GM23248 (cell line): Measurements from ENCODE around the gene SPOP. TPM values are rescaled to one million over a fixed set of nuclear protein-coding genes. Genes with fewer than 3 reads are reported as not detected.

ENCODE experiments used
- DNase-seq: peaks from one replicate; pipeline ENCODE4 v3.0.0-alpha.2; 2015
- H2AFZ ChIP-seq: fragments of 200-600 bp; sonication (generic); 2 replicates; pipeline ENCODE4 v1.6.1; 2016; ENCODE audit warnings: antibody characterized with exemption
- H3F3A ChIP-seq: fragments of 200-600 bp; sonication (generic); 2 replicates; pipeline ENCODE4 v1.6.1; 2016; ENCODE audit warnings: mild to moderate bottlenecking, antibody characterized with exemption, mixed run types; ENCODE audit not compliant: insufficient read depth
- H3K27ac ChIP-seq: fragments of 200-600 bp; sonication (generic); 2 replicates; pipeline ENCODE4 v1.5.1; 2016; ENCODE audit warnings: mild to moderate bottlenecking
- H3K27me3 ChIP-seq: fragments of 200-600 bp; sonication (generic); replicated peaks from 2 replicates; pipeline ENCODE4 v1.6.1; 2016; ENCODE audit warnings: mild to moderate bottlenecking; ENCODE audit not compliant: insufficient read depth
- H3K36me3 ChIP-seq: fragments of 200-600 bp; sonication (generic); 2 replicates; pipeline ENCODE4 v1.6.1; 2016; ENCODE audit warnings: low read depth, mild to moderate bottlenecking
- H3K4me1 ChIP-seq: fragments of 200-600 bp; sonication (generic); 2 replicates; pipeline ENCODE4 v1.6.1; 2016; ENCODE audit warnings: mild to moderate bottlenecking; ENCODE audit not compliant: insufficient read depth
- H3K4me2 ChIP-seq: fragments of 200-600 bp; sonication (generic); one replicate; pipeline ENCODE4 v1.6.1; 2016; ENCODE audit warnings: mild to moderate bottlenecking; ENCODE audit not compliant: unreplicated experiment
- H3K4me3 ChIP-seq: fragments of 200-600 bp; sonication (generic); 2 replicates; pipeline ENCODE4 v1.5.1; 2016; ENCODE audit warnings: mild to moderate bottlenecking
- H3K79me2 ChIP-seq: fragments of 200-600 bp; sonication (generic); 2 replicates; pipeline ENCODE4 v1.6.1; 2016; ENCODE audit warnings: mild to moderate bottlenecking; ENCODE audit not compliant: insufficient read depth
- H3K9ac ChIP-seq: fragments of 200-600 bp; sonication (generic); 2 replicates; pipeline ENCODE4 v1.6.1; 2016; ENCODE audit warnings: mild to moderate bottlenecking
- H3K9me2 ChIP-seq: fragments of 200-600 bp; sonication (generic); 2 replicates; pipeline ENCODE4 v1.6.1; 2016; ENCODE audit warnings: mixed run types, mild to moderate bottlenecking, moderate library complexity; ENCODE audit not compliant: insufficient read depth
- H3K9me3 ChIP-seq: fragments of 200-600 bp; sonication (generic); one replicate; pipeline ENCODE4 v1.6.1; 2017; ENCODE audit warnings: low read depth
- H4K20me1 ChIP-seq: fragments of 200-600 bp; sonication (generic); 2 replicates; pipeline ENCODE4 v1.6.0; 2016; ENCODE audit not compliant: insufficient read depth
- EZH2 ChIP-seq: fragments of 200-600 bp; sonication (generic); IDR thresholded peaks from 2 replicates; pipeline ENCODE4 v1.6.1; 2018; ENCODE audit warnings: antibody characterized with exemption, mild to moderate bottlenecking; ENCODE audit not compliant: insufficient read depth, poor library complexity, severe bottlenecking
- EZH2phosphoT487 ChIP-seq: fragments of 200-600 bp; sonication (generic); IDR thresholded peaks from 2 replicates; pipeline ENCODE4 v1.6.1; 2018; ENCODE audit warnings: antibody characterized with exemption, moderate library complexity, mild to moderate bottlenecking, low read depth; ENCODE audit not compliant: insufficient read depth
- WGBS, 2 experiments: methylation state at CpG; one replicate each; pipeline ENCODE4 v1.1.6; 2015 to 2017; ENCODE audit warnings: low lambda C conversion rate in 2 of 2, low coverage in 1 of 2; ENCODE audit errors: missing lambda C conversion rate in 2 of 2; 5-methylcytosine and 5-hydroxymethylcytosine counted together
- in situ Hi-C: fragments of 300-500 bp; cut with MboI; formaldehyde crosslinking; loops from 2 replicates; pipeline ENCODE4 v1.15.0; 2020
- polyA plus RNA-seq: library from polyadenylated mRNA; unstranded; fragments of >200 nt; fragmentation: Nextera tagmentation; extraction: Ambion mirVana; gene quantifications from 2 replicates; pipeline ENCODE4 v1.2.1, GENCODE V29; 2016
- total RNA-seq: library from RNA; depleted of rRNA; stranded (reverse); fragments of >200 nt; shearing (Covaris generic); gene quantifications from 2 replicates; pipeline ENCODE4 v1.2.3, GENCODE V29; 2014

Gene SPOP
- total and polyA plus RNA-seq, 2 experiments from 2014 or later = 64.1 to 69.8 TPM

- 7 to 9% methylated on average over 9 of the region's 9 CpGs for WGBS, 2 experiments
- Histone ChIP-seq H3K4me1 (no peaks in the 10 kb centered on the region), H3F3A (no peaks in the 10 kb centered on the region), H4K20me1 (no peaks in the 10 kb centered on the region), H3K27ac (no peak overlapping the region), H3K4me2 (no peak overlapping the region), H3K27me3 (peaks cover 4% of the 10 kb centered on the region; the same call in 1 of the 2 replicates), H3K79me2 (no peaks in the 10 kb centered on the region), H3K9ac (no peak overlapping the region), H3K4me3 (no peak overlapping the region), H3K9me2 (no peaks in the 10 kb centered on the region), H3K36me3 (no peaks in the 10 kb centered on the region), H3K9me3 (no peaks in the 10 kb centered on the region), H2AFZ (no peak overlapping the region)
- peak; percentile 67 for DNase-seq
- in situ Hi-C loops = loop anchor here (10.0 to 25.0 kb wide), 2 partner anchors 243 to 430 kb away; partner anchors contain the start of gene DLX3
- TF ChIP-seq EZH2phosphoT487 = no peak
- TF ChIP-seq EZH2 = no peak
Observed at GRCh38 chr17:49557312-49558024, 120.4 kb downstream of the SPOP start.

GRCh38 chr17:49556223-49556943 is 121.5 kb downstream of the SPOP start:
- 13 to 14% methylated on average over 27 to 28 of the region's 30 CpGs for WGBS, 2 experiments

DNA sequence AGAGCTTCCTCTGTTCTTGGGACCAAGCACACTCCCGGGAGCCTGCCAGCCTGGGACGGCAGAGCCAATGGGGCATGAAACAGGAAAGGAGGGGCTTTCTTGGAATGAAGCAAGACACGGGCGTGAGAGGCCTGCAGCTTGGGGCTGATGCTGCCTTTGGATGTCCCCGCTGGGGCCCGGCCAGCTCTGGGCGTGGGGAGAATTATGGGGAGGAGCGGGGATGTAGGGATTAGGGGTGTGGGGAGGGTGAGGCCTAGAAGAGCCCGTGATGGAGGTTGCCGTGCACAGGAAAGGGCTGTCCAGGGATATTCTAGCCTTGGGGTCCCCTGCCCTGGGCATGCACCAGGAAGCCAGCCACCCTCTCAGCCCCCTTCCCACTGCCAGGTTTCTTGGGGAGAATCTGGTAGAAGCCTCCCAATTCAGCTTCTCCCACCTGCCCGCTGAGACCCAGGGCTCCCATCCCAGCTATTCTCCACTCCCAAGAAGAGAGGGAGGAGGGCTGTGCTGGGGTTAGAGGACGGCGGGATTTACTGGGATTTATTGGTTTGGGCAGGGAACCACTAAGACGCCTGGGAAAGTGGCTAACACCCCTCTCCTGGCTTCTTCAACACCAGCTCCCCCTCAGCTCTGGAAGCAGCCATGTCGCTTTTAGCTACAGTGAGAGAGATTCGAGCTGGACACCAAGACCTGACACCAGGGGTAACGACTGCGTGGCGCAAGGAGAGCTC is 122.2 kb downstream of the SPOP start:
- 0 out of 2 replicates have a peak, but pooled peaks cover 4% of the 10 kb centered on the region for H3K27me3 ChIP-seq
- no peak overlapping the region for H3K27ac ChIP-seq
- H3K9ac ChIP-seq = peak overlapping the region; percentile 61
- WGBS, 2 experiments = 37 to 46% methylated on average over 15 to 19 of the region's 19 CpGs
- H3K4me2 ChIP-seq = peak overlapping the region; percentile 73
- H3K9me3 ChIP-seq = no peaks in the 10 kb centered on the region
- no peak for DNase-seq
- no peaks in the 10 kb centered on the region for H3F3A ChIP-seq
- H3K4me3 ChIP-seq = peak overlapping the region; percentile 33; the same call in 1 of the 2 replicates
- no peaks in the 10 kb centered on the region for H4K20me1 ChIP-seq
- H3K4me1 ChIP-seq = no peaks in the 10 kb centered on the region
- H3K79me2 ChIP-seq = no peaks in the 10 kb centered on the region
- no peaks in the 10 kb centered on the region for H3K9me2 ChIP-seq
- in situ Hi-C loops = loop anchor here (10.0 to 25.0 kb wide), 2 partner anchors 241 to 432 kb away; partner anchors contain the start of gene DLX3
- TF ChIP-seq EZH2 = no peak
- no peak for TF ChIP-seq EZH2phosphoT487
- no peaks in the 10 kb centered on the region for H3K36me3 ChIP-seq
- H2AFZ ChIP-seq = peak overlapping the region; percentile 87

More at GRCh38 chr17:49556223-49556943, 121.5 kb downstream of the SPOP start:
- no peaks in the 10 kb centered on the region for H3K9me3 ChIP-seq
- peaks cover 4% of the 10 kb centered on the region; the same call in 1 of the 2 replicates for H3K27me3 ChIP-seq
- H3K4me2 ChIP-seq = peak overlapping the region; percentile 73
- H3K9ac ChIP-seq = peak overlapping the region; percentile 61
- peak overlapping the region; percentile 33; the same call in 1 of the 2 replicates for H3K4me3 ChIP-seq
- DNase-seq = peak; percentile 73
- no peaks in the 10 kb centered on the region for H3K79me2 ChIP-seq
- H3K4me1 ChIP-seq = no peaks in the 10 kb centered on the region
- no peaks in the 10 kb centered on the region for H4K20me1 ChIP-seq
- TF ChIP-seq EZH2 (no peak), EZH2phosphoT487 (no peak)
- H2AFZ ChIP-seq = peak overlapping the region; percentile 87
- no peak overlapping the region for H3K27ac ChIP-seq
- no peaks in the 10 kb centered on the region for H3F3A ChIP-seq
- no peaks in the 10 kb centered on the region for H3K9me2 ChIP-seq
- no peaks in the 10 kb centered on the region for H3K36me3 ChIP-seq
- in situ Hi-C loops = loop anchor here (10.0 to 25.0 kb wide), 2 partner anchors 242 to 431 kb away; partner anchors contain the start of gene DLX3
